K562 (cell line): Measurements from ENCODE around the gene DACT3.

Source experiments
- CTCF ChIP-seq, 3 experiments: IDR thresholded peaks in 2 of 3; conservative IDR thresholded peaks in 1 of 3; 2 replicates each; pipeline ENCODE4 v1.5.1; 2011 to 2012; ENCODE audit warnings: low read length in 3 of 3, mild to moderate bottlenecking in 3 of 3, control low read depth in 2 of 3, improper control_type of control experiment in 1 of 3, inconsistent platforms in 1 of 3, low read depth in 1 of 3, mixed read lengths in 1 of 3, moderate library complexity in 1 of 3; ENCODE audit not compliant: insufficient read depth in 2 of 3
- FOXP4 ChIP-seq: sonication (generic); formaldehyde crosslinking; IDR thresholded peaks from 2 replicates; pipeline ENCODE4 v1.8.0; 2022; ENCODE audit warnings: mild to moderate bottlenecking, missing genetic modification reagents, borderline replicate concordance
- GABPB2 ChIP-seq: fragments of 250-450 bp; sonication (Bioruptor Pico); conservative IDR thresholded peaks from 2 replicates; pipeline ENCODE4 v1.5.1; 2021; ENCODE audit warnings: mild to moderate bottlenecking
- HNRNPH1 ChIP-seq: fragments of 200-400 bp; formaldehyde crosslinking; optimal IDR thresholded peaks from 2 replicates; pipeline ENCODE3; 2017; ENCODE audit warnings: low read depth, mild to moderate bottlenecking, low read length, moderate library complexity
- MBD2 ChIP-seq: sonication (generic); IDR thresholded peaks from 2 replicates; pipeline ENCODE4 v1.6.1; 2016; ENCODE audit warnings: low read depth, borderline replicate concordance
- NR2C1 ChIP-seq, 2 experiments: fragments of 450-650 bp; IDR thresholded peaks; 2 replicates each; pipeline ENCODE4 v1.6.1; 2017; ENCODE audit warnings: mild to moderate bottlenecking in 2 of 2, antibody characterized with exemption in 1 of 2, inconsistent platforms in 1 of 2, missing compliant biosample characterization in 1 of 2, missing genetic modification characterization in 1 of 2
- YBX1 ChIP-seq: fragments of 450-650 bp; IDR thresholded peaks from 2 replicates; pipeline ENCODE4 v1.7.1; 2016; ENCODE audit warnings: mild to moderate bottlenecking
- ZFP1 ChIP-seq: fragments of 450-650 bp; formaldehyde crosslinking; IDR thresholded peaks from 2 replicates; pipeline ENCODE4 v1.4.0; 2020; ENCODE audit warnings: mild to moderate bottlenecking, mixed read lengths

GRCh38 chr19:46685189-46685588, 24.2 kb upstream of the DACT3 start:
- no peak for TF ChIP-seq ZFP1 (CRISPR knock-in tag)
- TF ChIP-seq MBD2 = no peak
- no peak for TF ChIP-seq CTCF (IDR thresholded peaks at IDR 0.05 in 2 of 3, conservative IDR thresholded peaks at IDR 0.05 in 1 of 3; ENCODE audit: insufficient read depth in 2 of 3, low read depth in 1 of 3, low read length in 3 of 3)
- TF ChIP-seq FOXP4 (CRISPR knock-in tag) = no peak
- TF ChIP-seq YBX1 = no peak
- TF ChIP-seq GABPB2 = no peak
- no peak for TF ChIP-seq HNRNPH1
- no peak for TF ChIP-seq NR2C1 (IDR thresholded peaks at IDR 0.05)
- no peak for TF ChIP-seq NR2C1 (tag; IDR thresholded peaks at IDR 0.05)
